WTC11 (cell line): Measurements from ENCODE around the gene PAM.

Experiments used
- ATF1 ChIP-seq: sonication (generic); formaldehyde crosslinking; IDR thresholded peaks from 2 replicates; pipeline ENCODE4 v1.8.1; 2023; ENCODE audit warnings: mild to moderate bottlenecking, moderate library complexity, missing genetic modification reagents
- ETV6 ChIP-seq: sonication (generic); formaldehyde crosslinking; IDR thresholded peaks from 2 replicates; pipeline ENCODE4 v1.8.1; 2022; ENCODE audit warnings: mild to moderate bottlenecking, missing genetic modification reagents
- FOXJ3 ChIP-seq: sonication (generic); formaldehyde crosslinking; IDR thresholded peaks from 2 replicates; pipeline ENCODE4 v1.9.0; 2021; ENCODE audit warnings: missing genetic modification reagents, mild to moderate bottlenecking, borderline replicate concordance
- JUN ChIP-seq: sonication (generic); formaldehyde crosslinking; IDR thresholded peaks from 2 replicates; pipeline ENCODE4 v1.8.0; 2023; ENCODE audit warnings: mild to moderate bottlenecking, missing genetic modification reagents
- NR2C2 ChIP-seq: sonication (generic); formaldehyde crosslinking; IDR thresholded peaks from 2 replicates; pipeline ENCODE4 v1.8.0; 2022; ENCODE audit warnings: mild to moderate bottlenecking, missing genetic modification reagents
- NR3C1 ChIP-seq: sonication (generic); formaldehyde crosslinking; conservative IDR thresholded peaks from 2 replicates; pipeline ENCODE4 v1.8.1; 2023; ENCODE audit warnings: low read depth, mild to moderate bottlenecking, missing genetic modification reagents
- TF ChIP-seq, protein P1 (sequence below): fragments of 200-600 bp; IDR thresholded peaks from 2 replicates; pipeline ENCODE4 v1.8.0; 2022; ENCODE audit warnings: antibody characterized with exemption
- TF ChIP-seq, protein P2 (sequence below): sonication (generic); formaldehyde crosslinking; IDR thresholded peaks from 2 replicates; pipeline ENCODE4 v1.8.0; 2022; ENCODE audit warnings: mild to moderate bottlenecking, missing genetic modification reagents
- TF ChIP-seq, protein P3 (sequence below): sonication (generic); formaldehyde crosslinking; IDR thresholded peaks from 2 replicates; pipeline ENCODE4 v1.8.1; 2022; ENCODE audit warnings: low read depth, missing genetic modification reagents, borderline replicate concordance
- TF ChIP-seq, protein P4 (sequence below): sonication (generic); formaldehyde crosslinking; conservative IDR thresholded peaks from 2 replicates; pipeline ENCODE4 v1.8.1; 2022; ENCODE audit warnings: mild to moderate bottlenecking, missing genetic modification reagents

GRCh38 chr5:102865510-102866236, 110.6 kb downstream of the PAM start:
- TF ChIP-seq, protein P1, sequence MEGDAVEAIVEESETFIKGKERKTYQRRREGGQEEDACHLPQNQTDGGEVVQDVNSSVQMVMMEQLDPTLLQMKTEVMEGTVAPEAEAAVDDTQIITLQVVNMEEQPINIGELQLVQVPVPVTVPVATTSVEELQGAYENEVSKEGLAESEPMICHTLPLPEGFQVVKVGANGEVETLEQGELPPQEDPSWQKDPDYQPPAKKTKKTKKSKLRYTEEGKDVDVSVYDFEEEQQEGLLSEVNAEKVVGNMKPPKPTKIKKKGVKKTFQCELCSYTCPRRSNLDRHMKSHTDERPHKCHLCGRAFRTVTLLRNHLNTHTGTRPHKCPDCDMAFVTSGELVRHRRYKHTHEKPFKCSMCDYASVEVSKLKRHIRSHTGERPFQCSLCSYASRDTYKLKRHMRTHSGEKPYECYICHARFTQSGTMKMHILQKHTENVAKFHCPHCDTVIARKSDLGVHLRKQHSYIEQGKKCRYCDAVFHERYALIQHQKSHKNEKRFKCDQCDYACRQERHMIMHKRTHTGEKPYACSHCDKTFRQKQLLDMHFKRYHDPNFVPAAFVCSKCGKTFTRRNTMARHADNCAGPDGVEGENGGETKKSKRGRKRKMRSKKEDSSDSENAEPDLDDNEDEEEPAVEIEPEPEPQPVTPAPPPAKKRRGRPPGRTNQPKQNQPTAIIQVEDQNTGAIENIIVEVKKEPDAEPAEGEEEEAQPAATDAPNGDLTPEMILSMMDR, result no peak
- TF ChIP-seq, protein P2, sequence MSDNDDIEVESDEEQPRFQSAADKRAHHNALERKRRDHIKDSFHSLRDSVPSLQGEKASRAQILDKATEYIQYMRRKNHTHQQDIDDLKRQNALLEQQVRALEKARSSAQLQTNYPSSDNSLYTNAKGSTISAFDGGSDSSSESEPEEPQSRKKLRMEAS (CRISPR knock-in tag), result no peak
- TF ChIP-seq, protein P3, sequence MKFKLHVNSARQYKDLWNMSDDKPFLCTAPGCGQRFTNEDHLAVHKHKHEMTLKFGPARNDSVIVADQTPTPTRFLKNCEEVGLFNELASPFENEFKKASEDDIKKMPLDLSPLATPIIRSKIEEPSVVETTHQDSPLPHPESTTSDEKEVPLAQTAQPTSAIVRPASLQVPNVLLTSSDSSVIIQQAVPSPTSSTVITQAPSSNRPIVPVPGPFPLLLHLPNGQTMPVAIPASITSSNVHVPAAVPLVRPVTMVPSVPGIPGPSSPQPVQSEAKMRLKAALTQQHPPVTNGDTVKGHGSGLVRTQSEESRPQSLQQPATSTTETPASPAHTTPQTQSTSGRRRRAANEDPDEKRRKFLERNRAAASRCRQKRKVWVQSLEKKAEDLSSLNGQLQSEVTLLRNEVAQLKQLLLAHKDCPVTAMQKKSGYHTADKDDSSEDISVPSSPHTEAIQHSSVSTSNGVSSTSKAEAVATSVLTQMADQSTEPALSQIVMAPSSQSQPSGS (CRISPR knock-in tag), result no peak
- TF ChIP-seq ETV6 (CRISPR knock-in tag) (no peak), ATF1 (CRISPR knock-in tag) (no peak), NR3C1 (CRISPR knock-in tag) (0 out of 2 replicates have a peak, but pooled peaks have one; percentile 45), NR2C2 (CRISPR knock-in tag) (no peak), JUN (CRISPR knock-in tag) (no peak), FOXJ3 (CRISPR knock-in tag) (no peak)
- TF ChIP-seq, protein P4, sequence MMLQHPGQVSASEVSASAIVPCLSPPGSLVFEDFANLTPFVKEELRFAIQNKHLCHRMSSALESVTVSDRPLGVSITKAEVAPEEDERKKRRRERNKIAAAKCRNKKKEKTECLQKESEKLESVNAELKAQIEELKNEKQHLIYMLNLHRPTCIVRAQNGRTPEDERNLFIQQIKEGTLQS, result no peak
